Measurements from ENCODE around the gene TSSK6.

The TSSK6 gene

GRCh38 chr19:19544954-19545591 is 29.7 kb upstream of the TSSK6 start:
- no peaks in the 10 kb centered on the region for H3K36me3 ChIP-seq (ENCODE audit: control insufficient read depth in 5 of 5, insufficient read depth in 5 of 5, low read length in 5 of 5)
- peaks cover 0 to 31% (median 20%) of the 10 kb centered on the region in 5 donors for H3K4me1 ChIP-seq (ENCODE audit: control insufficient read depth in 5 of 5, insufficient read depth in 5 of 5, low read length in 5 of 5)
- no peak overlapping the region for H3K9ac ChIP-seq (ENCODE audit: low read length in 5 of 5)
- peaks cover 15 to 59% (median 35%) of the 10 kb centered on the region in 5 donors for H3K27me3 ChIP-seq (ENCODE audit: control insufficient read depth in 5 of 5, insufficient read depth in 4 of 5, low read length in 5 of 5)
- no peak overlapping the region for H3K4me3 ChIP-seq (ENCODE audit: low read depth in 1 of 5, low read length in 5 of 5)
- no peak overlapping the region for H3K27ac ChIP-seq (ENCODE audit: low read depth, low read length)
- H3K9me3 ChIP-seq (ENCODE audit: control insufficient read depth in 5 of 5, low read length in 5 of 5), result peaks cover 0 to 3% (median 2%) of the 10 kb centered on the region in 5 donors

GRCh38 chr19:19544257-19544953 is 29.1 kb upstream of the TSSK6 start:
- Histone ChIP-seq H3K27ac (ENCODE audit: low read depth, low read length) (no peak overlapping the region), H3K27me3 (ENCODE audit: control insufficient read depth in 5 of 5, insufficient read depth in 4 of 5, low read length in 5 of 5) (peaks cover 17 to 59% (median 36%) of the 10 kb centered on the region in 5 donors), H3K4me3 (ENCODE audit: low read depth in 1 of 5, low read length in 5 of 5) (no peak overlapping the region), H3K9ac (ENCODE audit: low read length in 5 of 5) (no peak overlapping the region), H3K9me3 (ENCODE audit: control insufficient read depth in 5 of 5, low read length in 5 of 5) (peaks cover 0 to 3% (median 2%) of the 10 kb centered on the region in 5 donors), H3K4me1 (ENCODE audit: control insufficient read depth in 5 of 5, insufficient read depth in 5 of 5, low read length in 5 of 5) (peaks cover 0 to 34% (median 22%) of the 10 kb centered on the region in 5 donors), H3K36me3 (ENCODE audit: control insufficient read depth in 5 of 5, insufficient read depth in 5 of 5, low read length in 5 of 5) (no peaks in the 10 kb centered on the region)

GRCh38 chr19:19543640-19544039 is 28.3 kb upstream of the TSSK6 start:
- peaks cover 19 to 59% (median 42%) of the 10 kb centered on the region in 5 donors for H3K27me3 ChIP-seq (ENCODE audit: control insufficient read depth in 5 of 5, insufficient read depth in 4 of 5, low read length in 5 of 5)
- no peaks in the 10 kb centered on the region for H3K9me3 ChIP-seq (ENCODE audit: control insufficient read depth in 5 of 5, low read length in 5 of 5)
- no peak overlapping the region for H3K9ac ChIP-seq (ENCODE audit: low read length in 5 of 5)

GRCh38 chr19:19543101-19543500 is 27.8 kb upstream of the TSSK6 start:
- Histone ChIP-seq H3K4me1 (ENCODE audit: control insufficient read depth in 5 of 5, insufficient read depth in 5 of 5, low read length in 5 of 5) (peaks cover 0 to 40% (median 32%) of the 10 kb centered on the region in 5 donors), H3K36me3 (ENCODE audit: control insufficient read depth in 5 of 5, insufficient read depth in 5 of 5, low read length in 5 of 5) (no peaks in the 10 kb centered on the region), H3K27me3 (ENCODE audit: control insufficient read depth in 5 of 5, insufficient read depth in 4 of 5, low read length in 5 of 5) (peaks cover 23 to 57% (median 43%) of the 10 kb centered on the region in 5 donors), H3K9ac (ENCODE audit: low read length in 5 of 5) (no peak overlapping the region), H3K9me3 (ENCODE audit: control insufficient read depth in 5 of 5, low read length in 5 of 5) (no peaks in the 10 kb centered on the region), H3K4me3 (ENCODE audit: low read depth in 1 of 5, low read length in 5 of 5) (no peak overlapping the region), H3K27ac (ENCODE audit: low read depth, low read length) (no peak overlapping the region)

More at GRCh38 chr19:19543640-19544039, 28.3 kb upstream of the TSSK6 start:
- peaks cover 0 to 35% (median 27%) of the 10 kb centered on the region in 5 donors for H3K4me1 ChIP-seq (ENCODE audit: control insufficient read depth in 5 of 5, insufficient read depth in 5 of 5, low read length in 5 of 5)
- no peak overlapping the region for H3K27ac ChIP-seq (ENCODE audit: low read depth, low read length)
- no peak overlapping the region for H3K4me3 ChIP-seq (ENCODE audit: low read depth in 1 of 5, low read length in 5 of 5)
- H3K36me3 ChIP-seq (ENCODE audit: control insufficient read depth in 5 of 5, insufficient read depth in 5 of 5, low read length in 5 of 5), result no peaks in the 10 kb centered on the region

GRCh38 chr19:19542507-19542906 is 27.2 kb upstream of the TSSK6 start:
- peaks cover 23 to 58% (median 48%) of the 10 kb centered on the region in 5 donors for H3K27me3 ChIP-seq (ENCODE audit: control insufficient read depth in 5 of 5, insufficient read depth in 4 of 5, low read length in 5 of 5)
- H3K4me3 ChIP-seq (ENCODE audit: low read depth in 1 of 5, low read length in 5 of 5), result no peak overlapping the region
- no peaks in the 10 kb centered on the region for H3K36me3 ChIP-seq (ENCODE audit: control insufficient read depth in 5 of 5, insufficient read depth in 5 of 5, low read length in 5 of 5)
- no peak overlapping the region for H3K9ac ChIP-seq (ENCODE audit: low read length in 5 of 5)
- no peaks in the 10 kb centered on the region for H3K9me3 ChIP-seq (ENCODE audit: control insufficient read depth in 5 of 5, low read length in 5 of 5)
- H3K27ac ChIP-seq (ENCODE audit: low read depth, low read length), result no peak overlapping the region
- peaks cover 0 to 44% (median 38%) of the 10 kb centered on the region in 5 donors for H3K4me1 ChIP-seq (ENCODE audit: control insufficient read depth in 5 of 5, insufficient read depth in 5 of 5, low read length in 5 of 5)

GRCh38 chr19:19541616-19542015 is 26.3 kb upstream of the TSSK6 start:
- Histone ChIP-seq H3K4me1 (ENCODE audit: control insufficient read depth in 5 of 5, insufficient read depth in 5 of 5, low read length in 5 of 5) (peaks cover 0 to 39% (median 32%) of the 10 kb centered on the region in 5 donors), H3K27ac (ENCODE audit: low read depth, low read length) (no peak overlapping the region), H3K27me3 (ENCODE audit: control insufficient read depth in 5 of 5, insufficient read depth in 4 of 5, low read length in 5 of 5) (peaks cover 23 to 58% (median 52%) of the 10 kb centered on the region in 5 donors), H3K9ac (ENCODE audit: low read length in 5 of 5) (no peak overlapping the region), H3K36me3 (ENCODE audit: control insufficient read depth in 5 of 5, insufficient read depth in 5 of 5, low read length in 5 of 5) (no peaks in the 10 kb centered on the region), H3K9me3 (ENCODE audit: control insufficient read depth in 5 of 5, low read length in 5 of 5) (no peaks in the 10 kb centered on the region), H3K4me3 (ENCODE audit: low read depth in 1 of 5, low read length in 5 of 5) (no peak overlapping the region)

- Histone ChIP-seq H3K36me3 (ENCODE audit: control insufficient read depth in 5 of 5, insufficient read depth in 5 of 5, low read length in 5 of 5) (no peaks in the 10 kb centered on the region), H3K9me3 (ENCODE audit: control insufficient read depth in 5 of 5, low read length in 5 of 5) (no peaks in the 10 kb centered on the region), H3K27ac (ENCODE audit: low read depth, low read length) (no peak overlapping the region), H3K27me3 (ENCODE audit: control insufficient read depth in 5 of 5, insufficient read depth in 4 of 5, low read length in 5 of 5) (peaks cover 23 to 58% (median 52%) of the 10 kb centered on the region in 5 donors), H3K4me3 (ENCODE audit: low read depth in 1 of 5, low read length in 5 of 5) (peak overlapping the region in 2 of 5 donors; percentile 23 to 30), H3K9ac (ENCODE audit: low read length in 5 of 5) (peak overlapping the region in 1 of 5 donors; percentile 25), H3K4me1 (ENCODE audit: control insufficient read depth in 5 of 5, insufficient read depth in 5 of 5, low read length in 5 of 5) (peaks cover 0 to 34% (median 28%) of the 10 kb centered on the region in 5 donors)
Observed at GRCh38 chr19:19540715-19541515, 25.6 kb upstream of the TSSK6 start.

- peaks cover 0 to 4% (median 2%) of the 10 kb centered on the region in 5 donors for H3K36me3 ChIP-seq (ENCODE audit: control insufficient read depth in 5 of 5, insufficient read depth in 5 of 5, low read length in 5 of 5)
- H3K27ac ChIP-seq (ENCODE audit: low read depth, low read length), result no peak overlapping the region
- H3K4me3 ChIP-seq (ENCODE audit: low read depth in 1 of 5, low read length in 5 of 5), result peak overlapping the region in 2 of 5 donors; percentile 14 to 37
- peaks cover 0 to 34% (median 28%) of the 10 kb centered on the region in 5 donors for H3K4me1 ChIP-seq (ENCODE audit: control insufficient read depth in 5 of 5, insufficient read depth in 5 of 5, low read length in 5 of 5)
- no peaks in the 10 kb centered on the region for H3K9me3 ChIP-seq (ENCODE audit: control insufficient read depth in 5 of 5, low read length in 5 of 5)
- peaks cover 23 to 58% (median 52%) of the 10 kb centered on the region in 5 donors for H3K27me3 ChIP-seq (ENCODE audit: control insufficient read depth in 5 of 5, insufficient read depth in 4 of 5, low read length in 5 of 5)
- no peak overlapping the region for H3K9ac ChIP-seq (ENCODE audit: low read length in 5 of 5)
Observed at GRCh38 chr19:19540064-19540714, 24.8 kb upstream of the TSSK6 start.

GRCh38 chr19:19539698-19540063 is 24.3 kb upstream of the TSSK6 start:
- peaks cover 0 to 34% (median 28%) of the 10 kb centered on the region in 5 donors for H3K4me1 ChIP-seq (ENCODE audit: control insufficient read depth in 5 of 5, insufficient read depth in 5 of 5, low read length in 5 of 5)
- no peaks in the 10 kb centered on the region for H3K9me3 ChIP-seq (ENCODE audit: control insufficient read depth in 5 of 5, low read length in 5 of 5)
- H3K9ac ChIP-seq (ENCODE audit: low read length in 5 of 5), result no peak overlapping the region
- H3K36me3 ChIP-seq (ENCODE audit: control insufficient read depth in 5 of 5, insufficient read depth in 5 of 5, low read length in 5 of 5), result peaks cover 0 to 5% (median 3%) of the 10 kb centered on the region in 5 donors
- no peak overlapping the region for H3K27ac ChIP-seq (ENCODE audit: low read depth, low read length)
- no peak overlapping the region for H3K4me3 ChIP-seq (ENCODE audit: low read depth in 1 of 5, low read length in 5 of 5)
- H3K27me3 ChIP-seq (ENCODE audit: control insufficient read depth in 5 of 5, insufficient read depth in 4 of 5, low read length in 5 of 5), result peaks cover 23 to 58% (median 52%) of the 10 kb centered on the region in 5 donors
